ENCODE results near the gene OBSCN. TPM values are rescaled to one million over a fixed set of nuclear protein-coding genes. Genes with fewer than 3 reads are reported as not detected.

The OBSCN gene
- total RNA-seq, 1 donor from 2014 or later = 16.9 TPM

- no peak for TF ChIP-seq CTCF (IDR thresholded peaks at IDR 0.05; ENCODE audit: unreplicated experiment)
- H3K4me1 Mint-ChIP-seq (ENCODE audit: unreplicated experiment) = no peaks in the 10 kb centered on the region
- no peak for DNase-seq (ENCODE audit: low spot score)
- H3K27me3 Mint-ChIP-seq (ENCODE audit: unreplicated experiment) = peaks cover 6% of the 10 kb centered on the region
- H3K27ac Mint-ChIP-seq (ENCODE audit: unreplicated experiment) = no peak overlapping the region
- H3K9me3 Mint-ChIP-seq (ENCODE audit: unreplicated experiment) = no peaks in the 10 kb centered on the region
- H3K36me3 Mint-ChIP-seq (ENCODE audit: low read depth, unreplicated experiment) = peaks cover 26% of the 10 kb centered on the region
- H3K4me3 Mint-ChIP-seq (ENCODE audit: unreplicated experiment) = no peak overlapping the region
Measured at GRCh38 chr1:228396770-228397662, 189.2 kb downstream of the OBSCN start.

DNA sequence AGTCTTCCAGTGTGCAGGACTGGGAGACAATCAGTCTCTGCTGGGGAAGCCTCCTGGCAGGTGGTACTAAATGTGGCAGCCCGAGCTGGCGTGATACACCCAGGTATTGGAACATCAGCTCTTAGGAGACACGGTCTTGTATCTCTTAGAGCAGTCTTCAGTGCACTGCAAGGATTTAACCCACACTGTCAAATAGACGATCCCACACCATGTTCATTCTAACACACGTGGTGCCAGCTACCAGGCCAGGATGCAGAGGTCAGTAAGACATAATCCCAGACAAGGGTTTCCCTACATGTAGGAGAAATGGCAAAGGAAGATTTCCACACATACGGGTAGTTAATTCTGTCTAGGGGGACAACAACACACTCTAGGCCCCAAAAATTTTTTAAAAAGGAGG lies 190.1 kb downstream of the OBSCN start:
- Mint-ChIP-seq H3K27ac (ENCODE audit: unreplicated experiment) (no peak overlapping the region), H3K36me3 (ENCODE audit: low read depth, unreplicated experiment) (peaks cover 22% of the 10 kb centered on the region), H3K4me3 (ENCODE audit: unreplicated experiment) (no peak overlapping the region), H3K9me3 (ENCODE audit: unreplicated experiment) (no peaks in the 10 kb centered on the region), H3K4me1 (ENCODE audit: unreplicated experiment) (no peaks in the 10 kb centered on the region), H3K27me3 (ENCODE audit: unreplicated experiment) (peaks cover 8% of the 10 kb centered on the region)
- DNase-seq (ENCODE audit: low spot score) = no peak
- TF ChIP-seq CTCF (IDR thresholded peaks at IDR 0.05; ENCODE audit: unreplicated experiment) = no peak

GRCh38 chr1:228398741-228399461 lies 191.1 kb downstream of the OBSCN start:
- no peak for DNase-seq (ENCODE audit: low spot score)
- H3K9me3 Mint-ChIP-seq (ENCODE audit: unreplicated experiment) = no peaks in the 10 kb centered on the region
- H3K4me3 Mint-ChIP-seq (ENCODE audit: unreplicated experiment) = no peak overlapping the region
- H3K27me3 Mint-ChIP-seq (ENCODE audit: unreplicated experiment) = peaks cover 15% of the 10 kb centered on the region
- H3K36me3 Mint-ChIP-seq (ENCODE audit: low read depth, unreplicated experiment) = peaks cover 30% of the 10 kb centered on the region
- H3K4me1 Mint-ChIP-seq (ENCODE audit: unreplicated experiment) = peaks cover 8% of the 10 kb centered on the region
- no peak overlapping the region for H3K27ac Mint-ChIP-seq (ENCODE audit: unreplicated experiment)
- no peak for TF ChIP-seq CTCF (IDR thresholded peaks at IDR 0.05; ENCODE audit: unreplicated experiment)

DNA sequence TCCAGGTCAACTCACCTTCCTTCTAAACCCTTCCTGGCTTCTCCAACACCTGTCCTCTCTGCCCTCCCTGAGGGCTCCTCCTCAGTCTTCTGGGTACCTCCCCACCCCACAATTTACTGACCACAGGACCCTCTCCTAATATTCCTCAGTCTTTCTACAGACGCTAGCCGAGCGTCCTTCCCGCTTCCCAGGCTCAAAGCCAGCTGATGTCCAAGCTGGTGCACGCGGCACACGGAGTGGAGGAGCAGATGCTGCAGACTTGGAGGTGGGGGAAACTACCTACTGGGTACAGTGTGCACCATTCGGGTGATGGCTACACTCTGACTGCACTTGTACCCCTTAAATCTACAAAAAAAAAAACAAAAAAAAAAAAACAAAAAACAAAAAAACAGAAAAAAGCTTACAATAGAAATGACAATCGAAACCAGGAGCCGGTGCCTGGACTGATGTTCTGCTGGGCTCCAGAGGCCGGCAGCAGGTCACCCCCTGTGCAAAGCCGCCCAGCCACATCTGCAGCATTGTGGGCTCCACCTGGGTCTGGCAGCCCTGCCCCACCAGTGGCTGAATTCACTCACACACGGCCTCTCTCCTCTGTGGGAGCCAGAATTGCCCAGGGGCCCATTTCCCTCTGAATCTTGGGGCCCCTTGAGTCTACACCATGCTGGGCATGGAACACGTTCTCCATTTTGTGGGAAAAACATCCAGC lies 191.8 kb downstream of the OBSCN start:
- H3K27me3 Mint-ChIP-seq (ENCODE audit: unreplicated experiment) = peaks cover 12% of the 10 kb centered on the region
- TF ChIP-seq CTCF (IDR thresholded peaks at IDR 0.05; ENCODE audit: unreplicated experiment) = no peak
- peaks cover 35% of the 10 kb centered on the region for H3K36me3 Mint-ChIP-seq (ENCODE audit: low read depth, unreplicated experiment)
- no peak overlapping the region for H3K4me3 Mint-ChIP-seq (ENCODE audit: unreplicated experiment)
- DNase-seq (ENCODE audit: low spot score) = no peak
- H3K9me3 Mint-ChIP-seq (ENCODE audit: unreplicated experiment) = no peaks in the 10 kb centered on the region
- H3K27ac Mint-ChIP-seq (ENCODE audit: unreplicated experiment) = no peak overlapping the region
- H3K4me1 Mint-ChIP-seq (ENCODE audit: unreplicated experiment) = peaks cover 16% of the 10 kb centered on the region
